ENCODE data around the gene PYCARD.

PYCARD gene

GRCh38 chr16:31225193-31225592, 22.6 kb upstream of the PYCARD start:
- H3K4me1 ChIP-seq (ENCODE audit: insufficient read depth, low read length) = no peaks in the 10 kb centered on the region
- TF ChIP-seq EZH2 (IDR thresholded peaks at IDR 0.05; ENCODE audit: borderline replicate concordance, low read depth, low read length, severe bottlenecking) (no peak), CTCF (IDR thresholded peaks at IDR 0.05; ENCODE audit: borderline replicate concordance, extremely low read depth, low read length, poor library complexity, severe bottlenecking) (no peak)
- H4K20me1 ChIP-seq (ENCODE audit: insufficient read depth, low read length) = no peaks in the 10 kb centered on the region
- H3K9me3 ChIP-seq (ENCODE audit: insufficient read depth, low read length, severe bottlenecking) = no peaks in the 10 kb centered on the region
- no peak overlapping the region for H3K4me2 ChIP-seq (ENCODE audit: insufficient read depth, low read length)
- peaks cover 8% of the 10 kb centered on the region for H3K27me3 ChIP-seq (ENCODE audit: insufficient read depth, low read length, poor library complexity)
- H3K4me3 ChIP-seq (ENCODE audit: low read depth in 1 of 2, low read length in 2 of 2) = no peak overlapping the region
- H3K9ac ChIP-seq (ENCODE audit: low read depth, low read length) = no peak overlapping the region
- ATAC-seq (ENCODE audit: insufficient read depth, low read depth) = no peak
- no peak for DNase-seq
- no peak overlapping the region for H3K27ac ChIP-seq (ENCODE audit: low read length)
- no peaks in the 10 kb centered on the region for H3K79me2 ChIP-seq (ENCODE audit: insufficient read depth, low read length)
- H2AFZ ChIP-seq (ENCODE audit: low read depth, low read length) = no peak overlapping the region
- no peaks in the 10 kb centered on the region for H3K36me3 ChIP-seq (ENCODE audit: insufficient read depth, low read length)

DNA sequence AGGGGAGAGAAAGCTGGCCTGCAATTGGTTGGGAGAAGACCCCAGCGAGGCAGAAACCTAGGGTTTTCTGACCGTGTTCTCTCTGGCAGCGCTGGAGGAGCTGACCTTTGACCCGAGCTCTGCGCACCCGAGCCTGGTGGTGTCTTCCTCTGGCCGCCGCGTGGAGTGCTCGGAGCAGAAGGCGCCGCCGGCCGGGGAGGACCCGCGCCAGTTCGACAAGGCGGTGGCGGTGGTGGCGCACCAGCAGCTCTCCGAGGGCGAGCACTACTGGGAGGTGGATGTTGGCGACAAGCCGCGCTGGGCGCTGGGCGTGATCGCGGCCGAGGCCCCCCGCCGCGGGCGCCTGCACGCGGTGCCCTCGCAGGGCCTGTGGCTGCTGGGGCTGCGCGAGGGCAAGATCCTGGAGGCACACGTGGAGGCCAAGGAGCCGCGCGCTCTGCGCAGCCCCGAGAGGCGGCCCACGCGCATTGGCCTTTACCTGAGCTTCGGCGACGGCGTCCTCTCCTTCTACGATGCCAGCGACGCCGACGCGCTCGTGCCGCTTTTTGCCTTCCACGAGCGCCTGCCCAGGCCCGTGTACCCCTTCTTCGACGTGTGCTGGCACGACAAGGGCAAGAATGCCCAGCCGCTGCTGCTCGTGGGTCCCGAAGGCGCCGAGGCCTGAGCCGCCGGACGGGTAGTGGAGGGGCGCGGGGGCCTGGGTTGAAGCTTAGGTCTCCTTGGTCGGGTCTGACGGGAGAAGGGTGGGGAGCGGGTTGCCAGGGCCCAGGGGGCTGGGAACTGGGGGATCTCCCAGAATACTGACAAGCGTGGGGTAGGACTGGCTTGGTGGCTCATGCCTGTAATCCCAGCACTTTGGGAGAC, 21.8 kb upstream of the PYCARD start:
- no peaks in the 10 kb centered on the region for H4K20me1 ChIP-seq (ENCODE audit: insufficient read depth, low read length)
- no peak overlapping the region for H2AFZ ChIP-seq (ENCODE audit: low read depth, low read length)
- H3K27me3 ChIP-seq (ENCODE audit: insufficient read depth, low read length, poor library complexity) = peaks cover 8% of the 10 kb centered on the region
- DNase-seq = no peak
- no peak overlapping the region for H3K4me3 ChIP-seq (ENCODE audit: low read depth in 1 of 2, low read length in 2 of 2)
- H3K9me3 ChIP-seq (ENCODE audit: insufficient read depth, low read length, severe bottlenecking) = no peaks in the 10 kb centered on the region
- no peak overlapping the region for H3K4me2 ChIP-seq (ENCODE audit: insufficient read depth, low read length)
- H3K36me3 ChIP-seq (ENCODE audit: insufficient read depth, low read length) = no peaks in the 10 kb centered on the region
- H3K79me2 ChIP-seq (ENCODE audit: insufficient read depth, low read length) = no peaks in the 10 kb centered on the region
- ATAC-seq (ENCODE audit: insufficient read depth, low read depth) = no peak
- TF ChIP-seq CTCF (IDR thresholded peaks at IDR 0.05; ENCODE audit: borderline replicate concordance, extremely low read depth, low read length, poor library complexity, severe bottlenecking) (no peak), EZH2 (IDR thresholded peaks at IDR 0.05; ENCODE audit: borderline replicate concordance, low read depth, low read length, severe bottlenecking) (no peak)
- no peak overlapping the region for H3K27ac ChIP-seq (ENCODE audit: low read length)
- H3K4me1 ChIP-seq (ENCODE audit: insufficient read depth, low read length) = no peaks in the 10 kb centered on the region
- no peak overlapping the region for H3K9ac ChIP-seq (ENCODE audit: low read depth, low read length)

DNA sequence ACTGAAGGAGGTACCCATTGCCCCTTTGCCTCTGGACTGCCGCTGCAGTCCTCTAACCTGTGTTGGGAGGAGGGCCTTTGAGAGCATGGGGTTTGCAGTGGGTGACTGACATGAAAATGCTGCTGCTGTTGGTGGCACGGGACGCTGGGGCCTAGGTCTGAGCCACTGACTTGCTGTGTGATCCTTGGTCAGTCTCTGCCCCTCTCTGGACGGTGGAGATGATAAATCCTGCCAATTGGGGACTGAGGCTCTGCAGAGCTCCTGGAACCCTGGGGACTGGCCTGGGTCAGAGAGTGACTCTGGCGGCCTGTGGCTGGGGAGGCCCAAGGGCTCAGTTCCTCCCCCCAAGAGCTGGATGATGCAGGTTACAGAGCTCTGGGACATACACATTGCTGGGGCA, 20.5 kb upstream of the PYCARD start:
- Histone ChIP-seq H3K36me3 (ENCODE audit: insufficient read depth, low read length) (no peaks in the 10 kb centered on the region), H3K4me1 (ENCODE audit: insufficient read depth, low read length) (no peaks in the 10 kb centered on the region), H3K4me2 (ENCODE audit: insufficient read depth, low read length) (no peak overlapping the region), H3K9me3 (ENCODE audit: insufficient read depth, low read length, severe bottlenecking) (no peaks in the 10 kb centered on the region), H2AFZ (ENCODE audit: low read depth, low read length) (no peak overlapping the region), H3K27me3 (ENCODE audit: insufficient read depth, low read length, poor library complexity) (peaks cover 8% of the 10 kb centered on the region), H3K9ac (ENCODE audit: low read depth, low read length) (no peak overlapping the region), H3K27ac (ENCODE audit: low read length) (no peak overlapping the region), H3K79me2 (ENCODE audit: insufficient read depth, low read length) (no peaks in the 10 kb centered on the region), H4K20me1 (ENCODE audit: insufficient read depth, low read length) (no peaks in the 10 kb centered on the region), H3K4me3 (ENCODE audit: low read depth in 1 of 2, low read length in 2 of 2) (no peak overlapping the region)
- ATAC-seq (ENCODE audit: insufficient read depth, low read depth) (no peak), DNase-seq (no peak)
- TF ChIP-seq EZH2 (IDR thresholded peaks at IDR 0.05; ENCODE audit: borderline replicate concordance, low read depth, low read length, severe bottlenecking) = no peak
- no peak for TF ChIP-seq CTCF (IDR thresholded peaks at IDR 0.05; ENCODE audit: borderline replicate concordance, extremely low read depth, low read length, poor library complexity, severe bottlenecking)

Measured in DND-41 (cell line).